GM13976 (cell line): ENCODE measurements around the gene NUSAP1.
A peak's percentile ranks its signal among the peaks of the same experiment; 100 is the strongest.
"Not testable (repeated sequence)": the region's sequence is repeated elsewhere in the genome, so short reads cannot be mapped to it uniquely, and the experiment has no call there.

ENCODE experiments used
- DNase-seq: peaks from one replicate; pipeline ENCODE4 v3.0.0; 2012; ENCODE audit warnings: low spot score
- in situ Hi-C: fragments of 300-500 bp; cut with MboI; formaldehyde crosslinking; loops from one replicate; pipeline ENCODE4 v1.12.0; 2022; ENCODE audit warnings: low sequenced_read_pairs, mixed read lengths, inconsistent platforms; ENCODE audit not compliant: unreplicated experiment
- TF ChIP-seq, protein P1 (sequence below): IDR thresholded peaks from 2 replicates; pipeline ENCODE4 v1.5.1; 2012; ENCODE audit warnings: borderline replicate concordance, mild to moderate bottlenecking; ENCODE audit not compliant: insufficient read depth; ENCODE audit errors: extremely low read depth, missing control alignments, control extremely low read depth

The NUSAP1 gene

DNA sequence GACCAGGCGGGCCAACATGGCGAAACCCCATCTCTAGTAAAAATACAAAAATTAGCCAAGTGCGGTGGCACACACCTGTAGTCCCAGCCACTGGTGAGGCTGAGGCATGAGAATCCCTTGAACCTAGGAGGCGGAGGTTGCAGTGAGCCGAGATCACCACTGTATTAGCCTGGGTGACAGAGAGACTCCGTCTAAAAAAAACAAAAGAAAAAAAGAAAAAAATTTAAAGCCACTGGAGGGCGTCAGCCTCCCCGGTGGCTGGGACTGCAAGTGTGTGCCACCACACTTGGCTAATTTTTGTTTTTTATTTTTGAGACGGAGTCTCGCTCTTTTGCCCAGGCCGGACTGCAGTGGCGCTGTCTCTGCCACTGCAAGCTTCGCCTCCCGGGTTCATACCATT is 92.1 kb downstream of the NUSAP1 start:
- TF ChIP-seq, protein P1, sequence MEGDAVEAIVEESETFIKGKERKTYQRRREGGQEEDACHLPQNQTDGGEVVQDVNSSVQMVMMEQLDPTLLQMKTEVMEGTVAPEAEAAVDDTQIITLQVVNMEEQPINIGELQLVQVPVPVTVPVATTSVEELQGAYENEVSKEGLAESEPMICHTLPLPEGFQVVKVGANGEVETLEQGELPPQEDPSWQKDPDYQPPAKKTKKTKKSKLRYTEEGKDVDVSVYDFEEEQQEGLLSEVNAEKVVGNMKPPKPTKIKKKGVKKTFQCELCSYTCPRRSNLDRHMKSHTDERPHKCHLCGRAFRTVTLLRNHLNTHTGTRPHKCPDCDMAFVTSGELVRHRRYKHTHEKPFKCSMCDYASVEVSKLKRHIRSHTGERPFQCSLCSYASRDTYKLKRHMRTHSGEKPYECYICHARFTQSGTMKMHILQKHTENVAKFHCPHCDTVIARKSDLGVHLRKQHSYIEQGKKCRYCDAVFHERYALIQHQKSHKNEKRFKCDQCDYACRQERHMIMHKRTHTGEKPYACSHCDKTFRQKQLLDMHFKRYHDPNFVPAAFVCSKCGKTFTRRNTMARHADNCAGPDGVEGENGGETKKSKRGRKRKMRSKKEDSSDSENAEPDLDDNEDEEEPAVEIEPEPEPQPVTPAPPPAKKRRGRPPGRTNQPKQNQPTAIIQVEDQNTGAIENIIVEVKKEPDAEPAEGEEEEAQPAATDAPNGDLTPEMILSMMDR = no peak

DNA sequence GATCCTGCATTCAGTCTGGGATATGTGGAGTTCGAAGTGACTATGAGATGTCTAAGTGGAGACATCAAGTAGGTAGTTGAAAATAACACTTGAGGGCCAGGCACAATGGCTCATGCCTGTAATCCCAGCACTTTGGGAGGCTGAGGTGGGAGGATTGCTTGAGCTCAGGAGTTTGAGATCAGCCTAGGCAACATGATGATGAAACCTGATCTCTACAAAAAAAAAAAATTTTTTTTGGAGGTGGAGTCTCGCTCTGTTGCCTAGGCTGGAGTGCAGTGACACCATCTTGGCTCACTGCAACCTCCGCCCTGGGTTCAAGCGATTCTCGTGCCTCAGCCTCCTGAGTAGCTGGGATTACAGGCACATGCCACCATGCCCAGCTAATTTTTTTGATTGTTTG is 93.2 kb downstream of the NUSAP1 start:
- in situ Hi-C loops, DNase-seq: not testable (repeated sequence)

More for the DNA sequence above, 92.1 kb downstream of the NUSAP1 start:
- in situ Hi-C loops = no loop called here
- no peak for DNase-seq

DNA sequence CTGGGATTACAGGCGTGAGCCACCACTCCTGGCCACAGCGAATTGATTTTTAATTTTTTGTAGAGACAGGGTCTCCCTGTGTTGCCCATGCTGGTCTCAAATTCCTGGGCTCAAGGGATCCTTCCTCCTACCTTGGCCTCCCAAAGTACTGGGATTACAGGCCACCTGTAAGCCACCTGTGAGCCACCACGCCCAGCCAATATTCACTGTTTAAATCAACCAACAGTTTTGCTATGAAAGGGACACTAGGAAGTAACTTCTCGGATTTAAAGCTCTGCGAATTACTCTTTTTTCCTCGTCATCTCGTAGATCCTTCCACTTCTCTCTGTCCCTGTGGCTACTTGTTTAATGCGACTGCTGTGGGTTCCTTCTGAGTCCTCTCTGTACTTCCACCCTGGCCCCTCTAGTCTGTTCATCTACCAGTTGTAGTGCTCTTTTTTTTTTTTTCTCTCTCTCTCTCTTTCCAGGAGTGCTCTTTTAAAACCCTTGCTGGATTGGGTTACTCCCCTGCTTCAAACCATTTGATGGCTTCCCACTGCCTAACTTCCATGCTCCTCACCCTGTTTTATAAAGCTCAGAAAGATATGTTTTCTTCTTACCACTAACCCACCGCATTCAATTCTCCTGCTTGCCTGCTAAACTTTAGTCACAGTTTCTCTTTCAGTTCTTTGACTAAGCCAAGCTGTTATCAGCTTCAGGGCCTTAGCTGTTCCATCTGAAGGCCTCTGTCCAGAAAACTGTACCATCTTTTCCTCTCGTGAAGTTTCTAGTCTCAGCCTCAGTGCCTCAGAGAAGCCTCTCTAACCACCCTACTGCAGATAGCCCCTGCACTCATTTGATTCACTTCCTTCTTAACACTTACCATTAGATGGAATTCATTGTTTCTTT is 96.6 kb downstream of the NUSAP1 start:
- TF ChIP-seq, protein P1 = no peak
- DNase-seq = peak; percentile 71
- in situ Hi-C loops = no loop called here
